GM21619 (cell line): ENCODE results near the gene SF3B2.
"Not testable (repeated sequence)": the region's sequence is repeated elsewhere in the genome, so short reads cannot be mapped to it uniquely, and the experiment has no call there.

Experiments
- ATAC-seq: cut with Tn5 transposase; IDR thresholded peaks from one replicate; pipeline ENCODE4 v1.9.1; 2021; ENCODE audit not compliant: unreplicated experiment

SF3B2 gene

GRCh38 chr11:66051766-66052663 is at the start of gene SF3B2:
Gene SF3B2 (plus strand): TSS chr11:66052364. CDS start chr11:66052385, 21 bp downstream.
- ATAC-seq: peak; percentile 89

GRCh38 chr11:66002648-66003225 is 49.4 kb upstream of the SF3B2 start:
- ATAC-seq: peak; percentile 34

GRCh38 chr11:66003291-66003690 is 48.9 kb upstream of the SF3B2 start:
- ATAC-seq: no peak

- ATAC-seq: no peak
Observed at GRCh38 chr11:66004186-66004585, 48.0 kb upstream of the SF3B2 start.

GRCh38 chr11:66006134-66006890 is 45.9 kb upstream of the SF3B2 start:
- no peak for ATAC-seq

- ATAC-seq: no peak
Observed at GRCh38 chr11:66006891-66007176, 45.3 kb upstream of the SF3B2 start.

GRCh38 chr11:66007201-66007634 is 44.9 kb upstream of the SF3B2 start:
- ATAC-seq: no peak

- no peak for ATAC-seq
Observed at GRCh38 chr11:66008095-66008467, 44.1 kb upstream of the SF3B2 start.

GRCh38 chr11:66008468-66009101 is 43.6 kb upstream of the SF3B2 start:
- no peak for ATAC-seq

GRCh38 chr11:66010036-66010435 is 42.1 kb upstream of the SF3B2 start:
- not testable (repeated sequence) for ATAC-seq

- no peak for ATAC-seq
Observed at GRCh38 chr11:66011239-66011784, 40.9 kb upstream of the SF3B2 start.

- no peak for ATAC-seq
Observed at GRCh38 chr11:66011785-66012303, 40.3 kb upstream of the SF3B2 start, which contains the start of gene CST6. Gene CST6 (plus strand): TSS chr11:66012008. CDS start chr11:66012045, 37 bp downstream.

GRCh38 chr11:66012371-66012945 is 39.7 kb upstream of the SF3B2 start:
- no peak for ATAC-seq

GRCh38 chr11:66012946-66013761 is 39.0 kb upstream of the SF3B2 start:
- ATAC-seq: no peak

GRCh38 chr11:66013762-66014100 is 38.4 kb upstream of the SF3B2 start:
- no peak for ATAC-seq

- ATAC-seq: no peak
Observed at GRCh38 chr11:66014804-66015453, 37.2 kb upstream of the SF3B2 start.

GRCh38 chr11:66015454-66015881 is 36.7 kb upstream of the SF3B2 start:
- no peak for ATAC-seq

GRCh38 chr11:66015936-66016792 is 36.0 kb upstream of the SF3B2 start:
- no peak for ATAC-seq
